Suprapubic skin (tissue), 4 donors: ENCODE measurements around the gene MYO9B. TPM values are rescaled to one million over a fixed set of nuclear protein-coding genes. Genes with fewer than 3 reads are reported as not detected.

ENCODE experiments used
- DNase-seq, 2 donors: peaks; one replicate each; pipeline ENCODE4 v3.0.0-alpha.2; 2019; ENCODE audit warnings: low spot score in 2 of 2
- H3K27ac ChIP-seq: fragments of 200-600 bp; sonication (generic); one replicate; pipeline ENCODE4 v1.5.1; 2019
- H3K27me3 ChIP-seq: fragments of 200-600 bp; sonication (generic); one replicate; pipeline ENCODE4 v1.5.1; 2019
- H3K36me3 ChIP-seq: fragments of 200-600 bp; sonication (generic); one replicate; pipeline ENCODE4 v1.5.1; 2019
- H3K4me1 ChIP-seq: fragments of 200-600 bp; sonication (generic); one replicate; pipeline ENCODE4 v1.5.1; 2019
- H3K4me3 ChIP-seq: fragments of 200-600 bp; sonication (generic); one replicate; pipeline ENCODE4 v1.5.1; 2019; ENCODE audit warnings: mild to moderate bottlenecking
- H3K9me3 ChIP-seq: fragments of 200-600 bp; sonication (generic); one replicate; pipeline ENCODE4 v1.5.1; 2019
- EP300 ChIP-seq: sonication (generic); formaldehyde crosslinking; IDR thresholded peaks from one replicate; pipeline ENCODE4 v1.6.1; 2017; ENCODE audit warnings: antibody characterized with exemption
- POLR2A ChIP-seq, 2 donors: fragments of 450-650 bp; IDR thresholded peaks; one replicate each; pipeline ENCODE4 v1.6.1; 2017; ENCODE audit warnings: antibody characterized with exemption in 2 of 2, mild to moderate bottlenecking in 2 of 2, moderate library complexity in 2 of 2
- POLR2AphosphoS5 ChIP-seq, 3 donors: sonication (generic); formaldehyde crosslinking; IDR thresholded peaks; one replicate each; pipeline ENCODE4 v1.6.1; 2017; ENCODE audit warnings: antibody characterized with exemption in 3 of 3
- WGBS: methylation state at CpG from one replicate; pipeline ENCODE4 v1.1.5; 2018; 5-methylcytosine and 5-hydroxymethylcytosine counted together
- total RNA-seq, 4 donors: library from RNA; depleted of rRNA; stranded (reverse); fragments of >200 nt; gene quantifications; one replicate each; pipeline ENCODE4 v1.1.0, GENCODE V29; 2016
- TF ChIP-seq, protein P1 (sequence below), 2 donors: fragments of 200-600 bp in 1 of 2; fragments of 450-650 bp in 1 of 2; sonication (generic) in 1 of 2; IDR thresholded peaks; one replicate each; pipeline ENCODE4 v1.5.1; 2016 to 2019; ENCODE audit warnings: antibody characterized with exemption in 2 of 2, mild to moderate bottlenecking in 1 of 2, moderate library complexity in 1 of 2

The MYO9B gene
- total RNA-seq, 4 donors from 2014 or later: 43.6 to 99.9 (median 69.5) TPM

DNA sequence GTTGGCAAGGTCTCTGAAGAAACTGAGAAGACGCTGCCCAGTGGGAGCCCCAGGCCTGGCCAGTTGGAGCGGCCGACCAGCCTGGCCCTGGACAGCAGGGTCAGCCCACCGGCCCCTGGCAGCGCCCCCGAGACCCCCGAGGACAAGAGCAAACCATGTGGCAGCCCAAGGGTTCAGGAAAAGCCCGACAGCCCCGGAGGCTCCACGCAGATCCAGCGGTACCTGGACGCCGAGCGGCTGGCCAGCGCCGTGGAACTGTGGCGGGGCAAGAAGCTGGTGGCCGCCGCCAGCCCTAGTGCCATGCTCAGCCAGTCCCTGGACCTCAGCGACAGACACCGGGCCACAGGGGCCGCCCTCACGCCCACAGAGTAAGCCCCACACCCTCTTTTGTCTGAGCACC is 119.5 kb downstream of the MYO9B start:
- DNase-seq: no peak
- Histone ChIP-seq H3K4me1 (no peaks in the 10 kb centered on the region), H3K36me3 (peaks cover 83% of the 10 kb centered on the region), H3K9me3 (no peaks in the 10 kb centered on the region), H3K4me3 (no peak overlapping the region), H3K27ac (no peak overlapping the region), H3K27me3 (no peaks in the 10 kb centered on the region)
- WGBS: 93% methylated on average over 3 of the region's 23 CpGs
- TF ChIP-seq POLR2AphosphoS5 (IDR thresholded peaks at IDR 0.05) (no peak), EP300 (no peak), POLR2A (IDR thresholded peaks at IDR 0.05) (no peak)
- TF ChIP-seq, protein P1, sequence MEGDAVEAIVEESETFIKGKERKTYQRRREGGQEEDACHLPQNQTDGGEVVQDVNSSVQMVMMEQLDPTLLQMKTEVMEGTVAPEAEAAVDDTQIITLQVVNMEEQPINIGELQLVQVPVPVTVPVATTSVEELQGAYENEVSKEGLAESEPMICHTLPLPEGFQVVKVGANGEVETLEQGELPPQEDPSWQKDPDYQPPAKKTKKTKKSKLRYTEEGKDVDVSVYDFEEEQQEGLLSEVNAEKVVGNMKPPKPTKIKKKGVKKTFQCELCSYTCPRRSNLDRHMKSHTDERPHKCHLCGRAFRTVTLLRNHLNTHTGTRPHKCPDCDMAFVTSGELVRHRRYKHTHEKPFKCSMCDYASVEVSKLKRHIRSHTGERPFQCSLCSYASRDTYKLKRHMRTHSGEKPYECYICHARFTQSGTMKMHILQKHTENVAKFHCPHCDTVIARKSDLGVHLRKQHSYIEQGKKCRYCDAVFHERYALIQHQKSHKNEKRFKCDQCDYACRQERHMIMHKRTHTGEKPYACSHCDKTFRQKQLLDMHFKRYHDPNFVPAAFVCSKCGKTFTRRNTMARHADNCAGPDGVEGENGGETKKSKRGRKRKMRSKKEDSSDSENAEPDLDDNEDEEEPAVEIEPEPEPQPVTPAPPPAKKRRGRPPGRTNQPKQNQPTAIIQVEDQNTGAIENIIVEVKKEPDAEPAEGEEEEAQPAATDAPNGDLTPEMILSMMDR (IDR thresholded peaks at IDR 0.05): no peak

DNA sequence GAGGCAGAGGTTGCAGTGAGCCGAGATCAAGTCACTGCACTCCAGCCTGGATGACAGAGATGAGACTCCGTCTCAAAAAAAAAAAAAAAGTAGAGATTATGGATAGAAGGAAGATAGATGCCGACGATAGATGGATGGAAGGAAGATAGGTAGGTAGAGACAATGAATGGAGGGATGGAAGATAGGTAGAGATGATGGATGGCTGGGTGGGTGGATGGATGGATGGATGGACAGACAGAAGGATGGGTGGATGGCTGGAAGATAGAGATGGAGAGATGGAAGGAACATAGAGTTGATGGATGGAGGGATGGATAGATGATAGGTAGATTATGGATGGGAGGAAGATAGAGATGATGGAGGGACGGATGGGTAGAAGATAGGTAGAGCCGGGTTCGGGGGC is 121.0 kb downstream of the MYO9B start:
- Histone ChIP-seq H3K4me3 (no peak overlapping the region), H3K9me3 (no peaks in the 10 kb centered on the region), H3K4me1 (no peaks in the 10 kb centered on the region), H3K27ac (no peak overlapping the region), H3K27me3 (no peaks in the 10 kb centered on the region), H3K36me3 (peaks cover 83% of the 10 kb centered on the region)
- WGBS: 93% methylated on average over 7 of the region's 7 CpGs
- no peak for DNase-seq
- TF ChIP-seq POLR2A (IDR thresholded peaks at IDR 0.05): no peak
- no peak for TF ChIP-seq EP300
- TF ChIP-seq, protein P1 (IDR thresholded peaks at IDR 0.05): no peak
- TF ChIP-seq POLR2AphosphoS5 (IDR thresholded peaks at IDR 0.05): no peak

DNA sequence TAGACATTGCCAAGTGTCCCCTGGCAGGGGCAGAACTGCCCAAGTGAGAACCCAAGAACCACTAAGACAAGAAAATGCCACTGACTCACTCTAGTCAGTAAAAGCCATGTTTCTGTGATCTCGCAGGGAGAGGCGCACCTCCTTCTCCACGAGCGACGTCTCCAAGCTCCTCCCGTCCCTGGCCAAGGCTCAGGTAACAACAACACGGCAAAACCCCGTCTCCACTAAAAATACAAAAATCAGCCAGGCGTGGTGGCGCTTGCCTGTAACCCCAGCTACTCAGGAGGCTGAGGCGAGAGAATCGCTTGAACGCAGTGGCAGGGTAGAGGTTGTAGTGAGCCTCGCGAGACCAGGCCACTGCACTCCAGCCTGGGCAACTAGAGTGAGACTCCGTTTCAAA is 122.1 kb downstream of the MYO9B start:
- no peaks in the 10 kb centered on the region for H3K4me1 ChIP-seq
- H3K36me3 ChIP-seq: peaks cover 83% of the 10 kb centered on the region
- H3K27ac ChIP-seq: no peak overlapping the region
- WGBS: 95% methylated on average over 16 of the region's 16 CpGs
- no peak for TF ChIP-seq POLR2A (IDR thresholded peaks at IDR 0.05)
- TF ChIP-seq POLR2AphosphoS5 (IDR thresholded peaks at IDR 0.05): no peak
- no peak for TF ChIP-seq EP300
- TF ChIP-seq, protein P1 (IDR thresholded peaks at IDR 0.05): no peak
- no peak for DNase-seq
- no peaks in the 10 kb centered on the region for H3K9me3 ChIP-seq
- H3K4me3 ChIP-seq: no peak overlapping the region
- no peaks in the 10 kb centered on the region for H3K27me3 ChIP-seq

DNA sequence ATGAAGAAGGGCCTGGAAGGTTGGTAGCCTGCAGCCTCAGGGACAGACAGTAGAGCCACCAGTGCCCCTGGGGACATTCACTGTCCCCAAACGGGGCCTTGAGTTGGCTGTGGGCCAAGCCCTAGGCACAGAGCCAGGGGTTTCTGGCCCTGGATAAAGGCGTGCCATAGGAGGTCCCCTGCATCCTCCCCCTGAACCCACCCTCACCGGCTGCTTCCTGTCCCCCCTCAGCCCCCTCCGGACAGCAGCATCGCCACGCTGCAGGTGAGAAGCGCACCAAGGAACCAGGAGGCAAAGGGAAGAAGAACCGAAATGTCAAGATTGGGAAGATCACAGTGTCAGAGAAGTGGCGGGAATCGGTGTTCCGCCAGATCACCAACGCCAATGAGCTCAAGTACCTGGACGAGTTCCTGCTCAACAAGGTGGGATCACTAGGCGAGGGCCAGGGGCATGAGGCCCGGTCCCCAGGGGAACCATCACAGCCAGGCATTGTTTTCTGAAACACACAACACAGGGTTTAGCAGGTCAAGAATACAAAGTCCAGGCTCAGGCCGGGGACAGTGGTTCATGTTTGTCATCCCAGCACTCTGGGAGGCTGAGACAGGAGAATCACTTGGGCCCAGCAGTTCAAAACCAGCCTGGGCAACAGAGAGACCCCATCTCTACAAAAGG is 125.0 kb downstream of the MYO9B start:
- Histone ChIP-seq H3K9me3 (no peaks in the 10 kb centered on the region), H3K27ac (no peak overlapping the region), H3K36me3 (peaks cover 81% of the 10 kb centered on the region), H3K4me3 (no peak overlapping the region), H3K4me1 (no peaks in the 10 kb centered on the region), H3K27me3 (no peaks in the 10 kb centered on the region)
- TF ChIP-seq, protein P1 (IDR thresholded peaks at IDR 0.05): no peak
- TF ChIP-seq POLR2A (IDR thresholded peaks at IDR 0.05) (no peak), POLR2AphosphoS5 (IDR thresholded peaks at IDR 0.05) (no peak), EP300 (no peak)
- no peak for DNase-seq
- 90% methylated on average over 14 of the region's 16 CpGs for WGBS

DNA sequence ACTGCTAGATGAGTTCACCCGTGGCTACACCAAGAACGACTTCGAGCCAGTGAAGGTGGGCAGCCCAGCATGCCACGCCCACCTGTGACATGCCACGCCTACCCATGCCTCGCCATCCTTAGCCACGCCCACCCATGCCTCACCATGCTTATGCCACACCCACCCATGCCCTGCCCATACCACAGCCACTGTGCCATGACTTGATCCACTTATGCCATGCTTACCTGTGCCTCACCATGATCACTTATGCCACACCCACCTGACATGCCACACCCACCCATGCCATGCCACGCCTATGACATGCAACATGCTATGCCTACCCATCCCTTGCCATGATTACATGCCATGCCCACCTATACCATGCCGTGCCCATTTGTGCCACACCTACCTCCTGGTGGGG is 126.7 kb downstream of the MYO9B start:
- TF ChIP-seq POLR2AphosphoS5 (IDR thresholded peaks at IDR 0.05) (no peak), EP300 (no peak), POLR2A (IDR thresholded peaks at IDR 0.05) (no peak)
- TF ChIP-seq, protein P1 (IDR thresholded peaks at IDR 0.05): no peak
- H3K27me3 ChIP-seq: no peaks in the 10 kb centered on the region
- WGBS: 83% methylated on average over 9 of the region's 9 CpGs
- no peaks in the 10 kb centered on the region for H3K9me3 ChIP-seq
- no peak for DNase-seq
- H3K4me3 ChIP-seq: no peak overlapping the region
- no peaks in the 10 kb centered on the region for H3K4me1 ChIP-seq
- H3K36me3 ChIP-seq: peaks cover 92% of the 10 kb centered on the region
- H3K27ac ChIP-seq: no peak overlapping the region
